ENCODE measurements around the gene MGAT5B. TPM values are rescaled to one million over a fixed set of nuclear protein-coding genes. Genes with fewer than 3 reads are reported as not detected.
A peak's percentile ranks its signal among the peaks of the same experiment; 100 is the strongest.

MGAT5B gene
- total and polyA plus RNA-seq, 2 of the 13 experiments (the other 11 are each of a cell fraction or from before 2014, with no cell fraction given) = 0.07 to 0.13 TPM

DNA sequence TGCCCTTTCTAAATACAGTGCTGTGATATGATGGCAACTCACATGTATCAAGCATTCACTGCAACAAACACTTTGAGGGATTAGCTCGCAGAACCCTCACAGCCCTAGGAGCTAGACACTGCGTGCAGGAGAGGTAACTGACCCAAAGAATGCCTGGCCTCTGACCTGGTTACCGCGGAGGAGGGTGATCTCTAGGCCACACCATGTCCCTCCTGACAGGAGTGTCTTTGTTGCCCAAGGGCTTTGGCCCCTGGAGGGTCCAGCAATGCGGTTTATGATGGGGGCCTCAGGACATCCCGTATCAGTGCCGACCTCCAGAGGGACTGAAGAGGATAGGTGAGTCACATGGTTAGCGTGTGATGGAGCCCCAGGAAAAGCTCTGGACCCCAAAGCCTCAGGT is 130.6 kb downstream of the MGAT5B start (continued):
- TF ChIP-seq, protein P1, sequence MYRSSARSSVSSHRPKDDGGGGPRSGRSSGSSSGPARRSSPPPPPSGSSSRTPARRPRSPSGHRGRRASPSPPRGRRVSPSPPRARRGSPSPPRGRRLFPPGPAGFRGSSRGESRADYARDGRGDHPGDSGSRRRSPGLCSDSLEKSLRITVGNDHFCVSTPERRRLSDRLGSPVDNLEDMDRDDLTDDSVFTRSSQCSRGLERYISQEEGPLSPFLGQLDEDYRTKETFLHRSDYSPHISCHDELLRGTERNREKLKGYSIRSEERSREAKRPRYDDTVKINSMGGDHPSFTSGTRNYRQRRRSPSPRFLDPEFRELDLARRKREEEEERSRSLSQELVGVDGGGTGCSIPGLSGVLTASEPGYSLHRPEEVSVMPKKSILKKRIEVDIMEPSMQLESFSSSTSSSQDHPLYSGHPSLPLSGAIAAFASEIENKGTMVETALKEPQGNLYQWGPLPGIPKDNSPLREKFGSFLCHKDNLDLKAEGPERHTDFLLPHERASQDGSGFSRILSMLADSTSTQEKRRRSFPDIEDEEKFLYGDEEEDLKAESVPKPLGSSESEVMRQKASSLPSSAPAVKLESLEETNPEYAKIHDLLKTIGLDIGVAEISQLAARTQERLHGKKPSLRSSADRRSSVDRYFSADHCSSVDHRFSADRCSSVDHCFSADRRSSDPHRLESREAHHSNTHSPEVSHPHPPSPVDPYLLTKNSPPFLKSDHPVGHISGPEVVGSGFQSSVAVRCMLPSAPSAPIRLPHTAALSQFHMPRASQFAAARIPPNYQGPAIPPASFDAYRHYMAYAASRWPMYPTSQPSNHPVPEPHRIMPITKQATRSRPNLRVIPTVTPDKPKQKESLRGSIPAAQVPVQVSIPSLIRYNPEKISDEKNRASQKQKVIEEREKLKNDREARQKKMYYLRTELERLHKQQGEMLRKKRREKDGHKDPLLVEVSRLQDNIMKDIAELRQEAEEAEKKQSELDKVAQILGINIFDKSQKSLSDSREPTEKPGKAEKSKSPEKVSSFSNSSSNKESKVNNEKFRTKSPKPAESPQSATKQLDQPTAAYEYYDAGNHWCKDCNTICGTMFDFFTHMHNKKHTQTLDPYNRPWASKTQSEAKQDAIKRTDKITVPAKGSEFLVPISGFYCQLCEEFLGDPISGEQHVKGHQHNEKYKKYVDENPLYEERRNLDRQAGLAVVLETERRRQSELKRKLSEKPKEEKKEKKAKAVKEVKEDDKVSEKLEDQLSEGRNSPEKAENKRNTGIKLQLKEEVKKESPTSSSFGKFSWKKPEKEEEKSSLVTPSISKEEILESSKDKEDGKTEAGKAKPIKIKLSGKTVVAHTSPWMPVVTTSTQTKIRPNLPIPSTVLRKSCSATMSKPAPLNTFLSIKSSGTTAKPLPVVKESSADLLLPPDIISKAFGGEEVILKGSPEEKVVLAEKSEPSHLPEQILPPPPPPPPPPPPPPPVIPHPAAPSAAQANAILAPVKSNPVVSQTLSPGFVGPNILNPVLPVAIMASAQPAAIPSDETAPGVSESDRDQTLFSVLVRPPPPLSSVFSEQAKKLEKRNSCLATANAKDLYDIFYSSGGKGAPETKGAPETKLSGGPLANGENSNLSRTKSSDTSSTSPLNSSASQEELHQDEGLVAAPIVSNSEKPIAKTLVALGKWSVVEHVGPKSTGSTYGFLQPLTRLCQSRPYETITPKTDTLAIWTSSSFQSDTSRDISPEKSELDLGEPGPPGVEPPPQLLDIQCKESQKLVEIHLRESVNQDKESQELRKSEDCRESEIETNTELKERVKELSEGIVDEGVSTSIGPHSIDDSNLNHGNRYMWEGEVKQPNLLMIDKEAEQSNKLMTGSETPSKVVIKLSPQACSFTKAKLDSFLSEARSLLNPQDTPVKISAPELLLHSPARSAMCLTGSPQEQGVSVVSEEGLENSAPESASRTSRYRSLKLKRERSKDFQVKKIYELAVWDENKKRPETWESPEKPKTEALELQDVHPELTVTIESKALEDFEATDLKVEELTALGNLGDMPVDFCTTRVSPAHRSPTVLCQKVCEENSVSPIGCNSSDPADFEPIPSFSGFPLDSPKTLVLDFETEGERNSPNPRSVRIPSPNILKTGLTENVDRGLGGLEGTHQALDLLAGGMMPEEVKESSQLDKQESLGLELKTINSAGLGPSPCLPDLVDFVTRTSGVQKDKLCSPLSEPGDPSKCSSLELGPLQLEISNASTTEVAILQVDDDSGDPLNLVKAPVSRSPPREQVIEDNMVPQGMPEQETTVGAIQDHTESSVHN (CRISPR knock-in tag; IDR thresholded peaks at IDR 0.05) = no peak
- TF ChIP-seq TP53 (CRISPR knock-in tag; conservative IDR thresholded peaks at IDR 0.05) = no peak
- TF ChIP-seq MBD4 (IDR thresholded peaks at IDR 0.05; ENCODE audit: borderline replicate concordance, low read length) = no peak
- no peak for TF ChIP-seq HNRNPUL1 (IDR thresholded peaks at IDR 0.05; ENCODE audit: low read depth, low read length)
- TF ChIP-seq SRSF1 (optimal IDR thresholded peaks at IDR 0.05; ENCODE audit: low read depth, low read length) = no peak
- no peak for TF ChIP-seq ZNF337 (CRISPR knock-in tag; IDR thresholded peaks at IDR 0.05; ENCODE audit: borderline replicate concordance, low read depth)
- TF ChIP-seq ZNF709 (CRISPR knock-in tag; IDR thresholded peaks at IDR 0.05) = no peak
- no peak for TF ChIP-seq RELA (CRISPR knock-in tag; IDR thresholded peaks at IDR 0.05)
- TF ChIP-seq ZKSCAN8 (CRISPR knock-in tag; IDR thresholded peaks at IDR 0.05; ENCODE audit: borderline replicate concordance) = no peak
- no peak for TF ChIP-seq ZNF883 (CRISPR knock-in tag; IDR thresholded peaks at IDR 0.05; ENCODE audit: not compliant biosample characterization)
- TF ChIP-seq JUND (CRISPR knock-in tag; IDR thresholded peaks at IDR 0.05) = no peak
- TF ChIP-seq ZNF350 (CRISPR knock-in tag; IDR thresholded peaks at IDR 0.05; ENCODE audit: borderline replicate concordance, low read depth) = no peak
- no peak for TF ChIP-seq KAT7 (CRISPR knock-in tag; IDR thresholded peaks at IDR 0.05; ENCODE audit: borderline replicate concordance)
- no peak for TF ChIP-seq ISX (CRISPR knock-in tag; conservative IDR thresholded peaks at IDR 0.05)
- TF ChIP-seq SP5 (CRISPR knock-in tag; IDR thresholded peaks at IDR 0.05; ENCODE audit: borderline replicate concordance, low read depth) = no peak
- no peak for TF ChIP-seq KMT2A (CRISPR knock-in tag; IDR thresholded peaks at IDR 0.05)
- TF ChIP-seq ZNF891 (CRISPR knock-in tag; IDR thresholded peaks at IDR 0.05) = no peak
- no peak for TF ChIP-seq ZNF468 (CRISPR knock-in tag; IDR thresholded peaks at IDR 0.05)
- TF ChIP-seq, protein P2, sequence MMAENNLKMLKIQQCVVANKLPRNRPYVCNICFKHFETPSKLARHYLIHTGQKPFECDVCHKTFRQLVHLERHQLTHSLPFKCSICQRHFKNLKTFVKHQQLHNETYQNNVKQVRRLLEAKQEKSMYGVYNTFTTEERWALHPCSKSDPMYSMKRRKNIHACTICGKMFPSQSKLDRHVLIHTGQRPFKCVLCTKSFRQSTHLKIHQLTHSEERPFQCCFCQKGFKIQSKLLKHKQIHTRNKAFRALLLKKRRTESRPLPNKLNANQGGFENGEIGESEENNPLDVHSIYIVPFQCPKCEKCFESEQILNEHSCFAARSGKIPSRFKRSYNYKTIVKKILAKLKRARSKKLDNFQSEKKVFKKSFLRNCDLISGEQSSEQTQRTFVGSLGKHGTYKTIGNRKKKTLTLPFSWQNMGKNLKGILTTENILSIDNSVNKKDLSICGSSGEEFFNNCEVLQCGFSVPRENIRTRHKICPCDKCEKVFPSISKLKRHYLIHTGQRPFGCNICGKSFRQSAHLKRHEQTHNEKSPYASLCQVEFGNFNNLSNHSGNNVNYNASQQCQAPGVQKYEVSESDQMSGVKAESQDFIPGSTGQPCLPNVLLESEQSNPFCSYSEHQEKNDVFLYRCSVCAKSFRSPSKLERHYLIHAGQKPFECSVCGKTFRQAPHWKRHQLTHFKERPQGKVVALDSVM (CRISPR knock-in tag; IDR thresholded peaks at IDR 0.05) = no peak
- TF ChIP-seq, protein P3, sequence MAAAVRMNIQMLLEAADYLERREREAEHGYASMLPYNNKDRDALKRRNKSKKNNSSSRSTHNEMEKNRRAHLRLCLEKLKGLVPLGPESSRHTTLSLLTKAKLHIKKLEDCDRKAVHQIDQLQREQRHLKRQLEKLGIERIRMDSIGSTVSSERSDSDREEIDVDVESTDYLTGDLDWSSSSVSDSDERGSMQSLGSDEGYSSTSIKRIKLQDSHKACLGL (CRISPR knock-in tag; IDR thresholded peaks at IDR 0.05) = no peak
- TF ChIP-seq FOXA3 (CRISPR knock-in tag; IDR thresholded peaks at IDR 0.05) = 0 out of 2 replicates have a peak, but pooled peaks have one; percentile 8
- TF ChIP-seq NR2F2 (IDR thresholded peaks at IDR 0.05; ENCODE audit: borderline replicate concordance, low read depth) = peak; percentile 49; the same call in 1 of the 2 replicates
- no peak for TF ChIP-seq CHD2 (IDR thresholded peaks at IDR 0.05; ENCODE audit: low read depth, low read length)

Measured in HepG2 (cell line).